Measurements from ENCODE around the gene EMC8. TPM values are rescaled to one million over a fixed set of nuclear protein-coding genes. Genes with fewer than 3 reads are reported as not detected.
A peak's percentile ranks its signal among the peaks of the same experiment; 100 is the strongest.

EMC8 gene
- total and polyA plus RNA-seq, 2 of the 8 experiments (the other 6 are each of a cell fraction or from before 2014, with no cell fraction given) = 52.2 to 69.7 TPM

GRCh38 chr16:85746460-85747215, 52.7 kb downstream of the EMC8 start:
- FAIRE-seq (no peak), DNase-seq (ENCODE audit: low read depth in 1 of 2, low spot score in 2 of 2) (peak in 1 of 2 experiments; percentile 56)
- H3K4ac ChIP-seq (replicated peaks; ENCODE audit: insufficient read length, low read depth, low read length) = peak overlapping the region; percentile 91
- H2BK15ac ChIP-seq (ENCODE audit: low read length) = peak overlapping the region; percentile 77; the same call in 1 of the 2 replicates
- 74% methylated on average over 11 of the region's 13 CpGs; no CpG with 5 or more reads in 1 of the 2 experiments for WGBS, 2 experiments (ENCODE audit: extremely low coverage in 1 of 2, insufficient coverage in 1 of 2, insufficient read length in 1 of 2, insufficient replicate concordance in 2 of 2, low coverage in 1 of 2, low lambda C conversion rate in 2 of 2, missing lambda C conversion rate in 1 of 2)
- no peaks in the 10 kb centered on the region for H3K79me1 ChIP-seq (ENCODE audit: low read depth, low read length)
- H3K4me1 ChIP-seq (replicated peaks in 1 of 4; ENCODE audit: control insufficient read depth in 3 of 4, insufficient read depth in 4 of 4, low read length in 3 of 4) = peaks cover 0 to 26% (median 17%) of the 10 kb centered on the region in 4 experiments; a peak in 6 of 7 replicates
- no peak overlapping the region for H2AFZ ChIP-seq (ENCODE audit: low read length)
- peak overlapping the region; percentile 86 for H4K8ac ChIP-seq (ENCODE audit: extremely low read depth, insufficient read depth, low read length)
- H2BK20ac ChIP-seq (ENCODE audit: low read length) = peak overlapping the region; percentile 83; the same call in 1 of the 2 replicates
- H3K56ac ChIP-seq (replicated peaks; ENCODE audit: insufficient read length, low read depth, low read length) = peak overlapping the region; percentile 65
- H3K4me2 ChIP-seq (ENCODE audit: insufficient read depth in 1 of 2, low read depth in 2 of 2, low read length in 2 of 2) = peak overlapping the region; percentile 42 to 44; a peak in 3 of 4 replicates
- peak overlapping the region; percentile 52 for H3K14ac ChIP-seq (ENCODE audit: insufficient read length)
- H3K23ac ChIP-seq (ENCODE audit: insufficient read length) = no peak overlapping the region
- CTCF ChIA-PET (ENCODE audit: partially characterized antibody) = interaction anchor here (0.6 to 3.2 kb wide), 9 partner anchors 11 to 283 kb away, joined by 3 to 17 read pairs (median 3); no protein-coding TSS in a partner anchor
- peak overlapping the region; percentile 70; the same call in 1 of the 2 replicates for H2BK12ac ChIP-seq (ENCODE audit: low read depth, low read length)
- peaks cover 4% of the 10 kb centered on the region; the same call in 1 of the 2 replicates for H3K23me2 ChIP-seq (ENCODE audit: low read depth, low read length)
- no peaks in the 10 kb centered on the region for H3K79me2 ChIP-seq (ENCODE audit: control insufficient read depth in 1 of 2, insufficient read depth in 2 of 2, low read length in 2 of 2)
- no peak overlapping the region; a peak in 1 of 7 replicates for H3K9ac ChIP-seq (replicated peaks in 1 of 4; ENCODE audit: extremely low read depth in 1 of 4, low read depth in 3 of 4, low read length in 3 of 4)
- H2BK5ac ChIP-seq (ENCODE audit: low read depth, low read length) = peak overlapping the region; percentile 88; the same call in 1 of the 2 replicates
- TF ChIP-seq GTF2F1 (IDR thresholded peaks at IDR 0.05; ENCODE audit: borderline replicate concordance, low read depth, low read length) (no peak), EZH2 (IDR thresholded peaks at IDR 0.05; ENCODE audit: low read depth, low read length, severe bottlenecking) (peak; percentile 25), SP2 (IDR thresholded peaks at IDR 0.05; ENCODE audit: low read length) (no peak), POLR2AphosphoS5 (IDR thresholded peaks at IDR 0.05; ENCODE audit: low read depth, low read length) (no peak), CHD2 (IDR thresholded peaks at IDR 0.05; ENCODE audit: low read length) (no peak), TEAD4 (IDR thresholded peaks at IDR 0.05; ENCODE audit: low read depth, low read length) (0 out of 2 replicates have a peak, but pooled peaks have one; percentile 16), BACH1 (IDR thresholded peaks at IDR 0.05; ENCODE audit: low read length) (peak; percentile 34; the same call in 1 of the 2 replicates), JUND (IDR thresholded peaks at IDR 0.05; ENCODE audit: low read length) (peak; percentile 16; the same call in 1 of the 2 replicates), ASH2L (IDR thresholded peaks at IDR 0.05; ENCODE audit: low read length) (peak; percentile 25)
- H3K4me3 ChIP-seq (ENCODE audit: extremely low read depth in 1 of 4, insufficient read depth in 2 of 4, low read depth in 3 of 4, low read length in 4 of 4) = no peak overlapping the region
- POLR2A ChIA-PET (ENCODE audit: partially characterized antibody) = interaction anchor here (1.4 to 2.4 kb wide), 2 partner anchors 10 to 54 kb away, joined by 3 to 5 read pairs; no protein-coding TSS in a partner anchor
- 0 out of 2 replicates have a peak overlapping the region, but pooled peaks have one; percentile 2 for H3K27ac ChIP-seq (ENCODE audit: low read depth, low read length)
- H3K27me3 ChIP-seq (replicated peaks in 1 of 4; ENCODE audit: control insufficient read depth in 3 of 4, extremely low read depth in 1 of 4, insufficient read depth in 3 of 4, low read length in 3 of 4) = peaks cover 3 to 20% (median 14%) of the 10 kb centered on the region in 4 experiments
- peak overlapping the region; percentile 68 for H4K5ac ChIP-seq (ENCODE audit: insufficient read length, low read depth, low read length)
- no peaks in the 10 kb centered on the region for H4K20me1 ChIP-seq (replicated peaks in 1 of 2; ENCODE audit: control insufficient read depth in 1 of 2, insufficient read depth in 2 of 2, low read length in 2 of 2)
- peak overlapping the region; percentile 92 for H2BK120ac ChIP-seq (replicated peaks; ENCODE audit: low read depth, low read length)
- no peaks in the 10 kb centered on the region for H3K9me3 ChIP-seq (ENCODE audit: insufficient read depth in 2 of 2, low read depth in 1 of 2, low read length in 1 of 2)
- H3K36me3 ChIP-seq (ENCODE audit: control insufficient read depth in 2 of 4, insufficient read depth in 4 of 4, low read length in 3 of 4) = no peaks in the 10 kb centered on the region
- H4K91ac ChIP-seq (replicated peaks; ENCODE audit: insufficient read length, low read length) = peak overlapping the region; percentile 92
- H3K18ac ChIP-seq (ENCODE audit: extremely low read depth, low read length) = peak overlapping the region; percentile 44
- peak overlapping the region; percentile 67; the same call in 1 of the 2 replicates for H2AK5ac ChIP-seq (ENCODE audit: low read depth, low read length)

Measured in H1 (cell line).